Osteoblast (primary cell): ENCODE measurements around the gene TIMM13. TPM values are rescaled to one million over a fixed set of nuclear protein-coding genes. Genes with fewer than 3 reads are reported as not detected.

Source experiments
- DNase-seq: peaks from one replicate; pipeline ENCODE4 v3.0.0; 2011; ENCODE audit warnings: low spot score, mixed read lengths; ENCODE audit not compliant: insufficient read length; ENCODE audit errors: missing footprints
- H2AFZ ChIP-seq: 2 replicates; pipeline ENCODE4 v1.6.0; 2011; ENCODE audit warnings: mild to moderate bottlenecking, low read length
- H3K27ac ChIP-seq: 2 replicates; pipeline ENCODE4 v1.5.1; 2011; ENCODE audit warnings: mild to moderate bottlenecking, low read depth, low read length, moderate library complexity
- H3K27me3 ChIP-seq: 2 replicates; pipeline ENCODE4 v1.6.0; 2012; ENCODE audit warnings: mild to moderate bottlenecking, control low read depth, inconsistent platforms, low read length, moderate library complexity; ENCODE audit not compliant: insufficient read depth
- H3K36me3 ChIP-seq: 2 replicates; pipeline ENCODE4 v1.5.1; 2011; ENCODE audit warnings: mild to moderate bottlenecking, low read length, control low read depth, moderate library complexity; ENCODE audit not compliant: insufficient read depth
- H3K4me1 ChIP-seq: 2 replicates; pipeline ENCODE4 v1.5.1; 2011; ENCODE audit warnings: mild to moderate bottlenecking, low read length, control low read depth, moderate library complexity; ENCODE audit not compliant: insufficient read depth
- H3K4me2 ChIP-seq: 2 replicates; pipeline ENCODE4 v1.6.0; 2011; ENCODE audit warnings: mild to moderate bottlenecking, low read length; ENCODE audit not compliant: insufficient read depth
- H3K4me3 ChIP-seq: fragments of 200-600 bp; sonication (generic); 3 replicates; pipeline ENCODE4 v1.5.1; 2012; ENCODE audit warnings: mild to moderate bottlenecking, low read length, inconsistent platforms; ENCODE audit not compliant: insufficient read depth
- H3K79me2 ChIP-seq: 2 replicates; pipeline ENCODE4 v1.6.0; 2012; ENCODE audit warnings: mild to moderate bottlenecking, low read length, control low read depth, inconsistent platforms; ENCODE audit not compliant: insufficient read depth
- H3K9me3 ChIP-seq: 2 replicates; pipeline ENCODE4 v1.5.1; 2011; ENCODE audit warnings: low read depth, low read length, control low read depth
- H4K20me1 ChIP-seq: 2 replicates; pipeline ENCODE4 v1.6.0; 2012; ENCODE audit warnings: mild to moderate bottlenecking, low read length, control low read depth; ENCODE audit not compliant: insufficient read depth
- total RNA-seq: library from RNA; depleted of rRNA; stranded (reverse); fragments of >200 nt; gene quantifications from 2 replicates; pipeline ENCODE4 v1.2.3, GENCODE V29; 2012
- TF ChIP-seq, protein P1 (sequence below): IDR thresholded peaks from 2 replicates; pipeline ENCODE4 v1.5.1; 2011; ENCODE audit warnings: mild to moderate bottlenecking, low read depth, low read length, moderate library complexity; ENCODE audit errors: extremely low read depth

Gene TIMM13
- total RNA-seq, 1 donor, result 27.9 TPM

DNA sequence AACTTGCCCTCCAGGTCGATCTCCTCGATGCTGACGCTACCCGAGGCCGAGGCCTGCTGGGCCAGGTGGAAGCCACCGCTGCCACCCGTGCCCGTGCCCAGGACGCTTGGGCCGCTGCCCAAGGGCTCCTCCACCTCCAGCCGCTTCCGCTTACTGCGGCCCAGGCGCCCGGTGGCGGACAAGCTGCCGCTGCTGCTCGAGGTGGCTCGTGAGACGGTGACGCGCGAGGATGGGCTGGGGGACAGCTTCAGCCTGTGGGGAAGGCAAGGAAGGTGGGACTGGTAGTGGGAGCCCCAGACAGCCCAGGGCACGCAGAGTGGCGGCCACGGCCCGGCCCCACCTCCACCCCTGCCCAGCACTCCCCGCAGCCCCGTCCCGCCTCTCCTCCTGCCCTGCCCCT, 6.5 kb upstream of the TIMM13 start:
- Histone ChIP-seq H3K36me3 (peaks cover 42% of the 10 kb centered on the region), H3K79me2 (peaks cover 19% of the 10 kb centered on the region), H3K27me3 (no peaks in the 10 kb centered on the region), H3K4me2 (no peak overlapping the region), H3K4me1 (peaks cover 4% of the 10 kb centered on the region), H3K9me3 (no peaks in the 10 kb centered on the region), H4K20me1 (no peaks in the 10 kb centered on the region), H3K4me3 (no peak overlapping the region), H3K27ac (no peak overlapping the region), H2AFZ (no peak overlapping the region)
- TF ChIP-seq, protein P1, sequence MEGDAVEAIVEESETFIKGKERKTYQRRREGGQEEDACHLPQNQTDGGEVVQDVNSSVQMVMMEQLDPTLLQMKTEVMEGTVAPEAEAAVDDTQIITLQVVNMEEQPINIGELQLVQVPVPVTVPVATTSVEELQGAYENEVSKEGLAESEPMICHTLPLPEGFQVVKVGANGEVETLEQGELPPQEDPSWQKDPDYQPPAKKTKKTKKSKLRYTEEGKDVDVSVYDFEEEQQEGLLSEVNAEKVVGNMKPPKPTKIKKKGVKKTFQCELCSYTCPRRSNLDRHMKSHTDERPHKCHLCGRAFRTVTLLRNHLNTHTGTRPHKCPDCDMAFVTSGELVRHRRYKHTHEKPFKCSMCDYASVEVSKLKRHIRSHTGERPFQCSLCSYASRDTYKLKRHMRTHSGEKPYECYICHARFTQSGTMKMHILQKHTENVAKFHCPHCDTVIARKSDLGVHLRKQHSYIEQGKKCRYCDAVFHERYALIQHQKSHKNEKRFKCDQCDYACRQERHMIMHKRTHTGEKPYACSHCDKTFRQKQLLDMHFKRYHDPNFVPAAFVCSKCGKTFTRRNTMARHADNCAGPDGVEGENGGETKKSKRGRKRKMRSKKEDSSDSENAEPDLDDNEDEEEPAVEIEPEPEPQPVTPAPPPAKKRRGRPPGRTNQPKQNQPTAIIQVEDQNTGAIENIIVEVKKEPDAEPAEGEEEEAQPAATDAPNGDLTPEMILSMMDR, result no peak
- no peak for DNase-seq

DNA sequence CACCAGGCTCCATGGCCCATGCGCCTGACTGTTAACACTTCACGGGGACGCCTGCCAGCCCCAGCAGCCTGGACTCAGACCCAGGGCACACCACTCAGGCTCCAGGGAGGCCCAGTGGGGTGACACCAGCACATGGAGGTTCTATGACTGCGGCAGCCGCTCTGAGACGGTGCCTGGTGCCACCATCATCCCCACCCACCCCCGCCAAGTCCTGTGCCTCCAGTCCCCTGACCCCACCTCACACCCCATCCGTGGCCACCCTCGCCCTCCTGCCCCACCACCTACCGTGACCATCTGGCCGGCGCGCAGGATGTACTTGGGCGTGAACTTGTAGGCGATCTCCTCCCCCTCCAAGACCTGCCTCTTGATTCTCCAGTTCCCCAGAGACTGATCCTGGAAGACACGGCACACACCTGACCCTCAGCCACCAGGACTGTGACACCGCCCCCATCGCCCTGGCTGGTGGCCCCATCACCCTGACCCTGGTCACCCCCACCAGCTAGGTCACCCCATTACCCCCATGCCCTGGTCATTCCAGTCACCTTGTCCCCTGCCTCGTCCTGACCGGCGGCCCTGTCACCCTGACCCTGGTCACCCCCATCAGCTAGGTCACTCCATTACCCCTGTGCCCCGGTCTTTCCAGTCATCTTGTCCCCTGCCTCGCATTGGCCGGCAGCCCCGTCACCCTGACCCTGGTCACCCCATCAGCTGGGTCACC, 4.9 kb upstream of the TIMM13 start:
- no peak overlapping the region for H2AFZ ChIP-seq
- H3K4me3 ChIP-seq, result no peak overlapping the region
- no peak for DNase-seq
- no peak overlapping the region for H3K27ac ChIP-seq
- peaks cover under 1% of the 10 kb centered on the region for H4K20me1 ChIP-seq
- peaks cover 30% of the 10 kb centered on the region for H3K36me3 ChIP-seq
- peaks cover 5% of the 10 kb centered on the region for H3K79me2 ChIP-seq
- H3K4me2 ChIP-seq, result no peak overlapping the region
- no peaks in the 10 kb centered on the region for H3K27me3 ChIP-seq
- TF ChIP-seq, protein P1, result no peak
- H3K9me3 ChIP-seq, result no peaks in the 10 kb centered on the region
- H3K4me1 ChIP-seq, result peaks cover 13% of the 10 kb centered on the region

DNA sequence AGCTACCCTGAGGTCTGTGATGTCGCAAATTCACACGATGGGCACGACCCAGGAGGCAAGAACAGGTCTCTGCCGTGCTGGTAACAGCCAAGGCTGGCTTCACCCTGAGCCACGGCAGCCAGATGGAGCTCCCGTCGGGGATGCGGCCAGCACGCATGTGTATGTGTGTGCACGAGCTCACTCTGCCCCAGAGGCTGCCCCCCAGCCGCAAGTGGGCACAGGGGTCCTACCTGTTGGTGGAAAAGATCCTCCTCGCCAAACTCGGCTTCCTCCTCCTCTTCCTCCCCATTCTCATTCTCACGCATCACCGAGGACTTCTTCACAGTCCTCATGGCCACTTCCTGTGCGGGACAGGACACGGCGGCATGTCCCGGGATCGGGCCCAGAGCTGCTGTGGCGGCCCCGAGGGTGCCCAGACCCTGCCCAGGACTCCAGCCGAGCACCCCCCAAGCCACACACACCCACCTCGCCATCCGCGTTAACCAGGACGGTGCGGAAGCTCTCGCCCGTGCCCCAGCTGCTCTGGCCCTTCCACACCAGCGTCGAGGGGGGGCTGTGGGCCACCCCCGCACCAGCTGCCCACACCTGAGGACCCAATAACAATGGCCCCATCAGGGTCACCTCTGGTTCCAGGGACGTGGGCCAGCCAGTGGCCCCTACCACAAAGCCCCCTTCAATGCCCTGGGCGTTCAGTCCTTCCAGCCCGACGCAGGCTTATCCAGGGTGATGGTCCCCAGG, 4.1 kb upstream of the TIMM13 start:
- Histone ChIP-seq H2AFZ (no peak overlapping the region), H4K20me1 (peaks cover 8% of the 10 kb centered on the region), H3K4me3 (no peak overlapping the region), H3K9me3 (no peaks in the 10 kb centered on the region), H3K27ac (no peak overlapping the region), H3K79me2 (peaks cover 9% of the 10 kb centered on the region), H3K4me1 (peaks cover 17% of the 10 kb centered on the region), H3K4me2 (no peak overlapping the region), H3K27me3 (no peaks in the 10 kb centered on the region), H3K36me3 (peaks cover 25% of the 10 kb centered on the region)
- TF ChIP-seq, protein P1, result no peak
- DNase-seq, result no peak

DNA sequence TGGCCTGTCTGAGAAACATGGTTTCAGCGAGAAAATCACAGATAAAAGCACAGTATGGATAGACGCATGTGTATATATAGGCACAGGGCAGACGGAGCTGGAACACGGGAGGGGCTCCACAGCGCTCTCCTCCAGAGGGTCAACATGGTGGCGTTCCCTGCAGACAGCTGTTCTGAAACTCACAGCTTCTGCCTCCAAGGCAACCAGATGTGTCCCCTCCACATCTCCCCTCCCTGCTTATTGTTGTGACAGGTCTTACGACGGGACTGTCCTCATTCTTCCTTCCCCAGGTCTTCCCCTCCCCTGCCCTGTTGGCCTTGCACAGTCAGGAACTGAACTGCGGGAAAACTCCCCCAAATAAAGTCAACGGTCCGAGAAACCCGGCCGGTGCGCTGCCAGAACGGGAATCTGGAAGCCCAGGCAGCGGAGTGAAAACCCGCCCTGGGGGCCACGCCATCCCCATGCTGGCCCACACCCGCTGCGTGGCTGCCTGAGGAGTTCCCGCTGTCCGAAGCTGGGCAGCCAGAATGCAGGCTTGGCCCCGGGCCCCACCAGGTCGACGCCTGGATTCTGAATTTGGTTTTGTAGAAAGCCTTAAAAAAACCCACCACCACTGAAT, 2.6 kb upstream of the TIMM13 start:
- Histone ChIP-seq H3K4me3 (no peak overlapping the region), H3K79me2 (peaks cover 24% of the 10 kb centered on the region), H4K20me1 (peaks cover 21% of the 10 kb centered on the region), H3K27ac (no peak overlapping the region), H3K36me3 (peaks cover 30% of the 10 kb centered on the region), H3K4me2 (no peak overlapping the region), H2AFZ (no peak overlapping the region), H3K9me3 (no peaks in the 10 kb centered on the region), H3K27me3 (no peaks in the 10 kb centered on the region), H3K4me1 (peaks cover 24% of the 10 kb centered on the region)
- TF ChIP-seq, protein P1, result no peak
- DNase-seq, result no peak
